ENCODE measurements around the gene UPK2.

Gene UPK2

DNA sequence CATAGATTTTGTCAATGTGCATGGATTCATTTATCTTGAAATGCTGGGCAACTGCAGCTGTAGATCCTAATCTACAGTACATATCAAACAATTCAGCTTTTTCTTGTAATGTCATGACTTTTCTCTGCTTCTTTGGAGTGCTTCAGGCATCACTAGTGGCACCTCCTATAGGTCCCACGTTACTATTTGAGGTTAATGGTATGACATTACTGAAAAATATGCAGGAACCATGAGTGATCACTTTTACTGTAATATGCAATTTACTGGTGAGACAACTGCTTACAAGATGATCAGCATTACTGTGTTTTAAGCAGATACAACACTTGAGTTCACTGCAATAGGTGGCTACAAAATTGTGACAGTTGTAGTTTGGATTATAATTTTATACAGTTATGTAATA is 44.8 kb downstream of the UPK2 start:
- H3K4me3 ChIP-seq (ENCODE audit: severe bottlenecking), result no peak overlapping the region
- no peak for ATAC-seq (ENCODE audit: low read depth)
- TF ChIP-seq CTCF (IDR thresholded peaks at IDR 0.05; ENCODE audit: poor library complexity, severe bottlenecking), result no peak

GRCh38 chr11:119006656-119007055 is 50.6 kb downstream of the UPK2 start:
- Histone ChIP-seq H3K36me3 (ENCODE audit: low read depth) (peaks cover 70% of the 10 kb centered on the region), H3K4me3 (ENCODE audit: severe bottlenecking) (no peak overlapping the region), H3K9me3 (ENCODE audit: severe bottlenecking) (no peaks in the 10 kb centered on the region), H3K4me1 (ENCODE audit: insufficient read depth, poor library complexity, severe bottlenecking) (no peaks in the 10 kb centered on the region), H3K27me3 (ENCODE audit: insufficient read depth, poor library complexity, severe bottlenecking) (no peaks in the 10 kb centered on the region), H3K27ac (ENCODE audit: poor library complexity, severe bottlenecking) (no peak overlapping the region)
- ATAC-seq (ENCODE audit: low read depth) (no peak), DNase-seq (ENCODE audit: low spot score) (no peak)
- no peak for TF ChIP-seq CTCF (IDR thresholded peaks at IDR 0.05; ENCODE audit: poor library complexity, severe bottlenecking)

More for the DNA sequence above, 44.8 kb downstream of the UPK2 start:
- no peaks in the 10 kb centered on the region for H3K27me3 ChIP-seq (ENCODE audit: insufficient read depth, poor library complexity, severe bottlenecking)
- H3K27ac ChIP-seq (ENCODE audit: poor library complexity, severe bottlenecking), result no peak overlapping the region
- no peaks in the 10 kb centered on the region for H3K9me3 ChIP-seq (ENCODE audit: severe bottlenecking)
- peaks cover 10% of the 10 kb centered on the region for H3K4me1 ChIP-seq (ENCODE audit: insufficient read depth, poor library complexity, severe bottlenecking)
- peaks cover 61% of the 10 kb centered on the region for H3K36me3 ChIP-seq (ENCODE audit: low read depth)
- DNase-seq (ENCODE audit: low spot score), result no peak

Measured in RWPE2 (cell line).